ENCODE measurements around the gene PLA2G15.
A peak's percentile ranks its signal among the peaks of the same experiment; 100 is the strongest.

Gene PLA2G15, protein sequence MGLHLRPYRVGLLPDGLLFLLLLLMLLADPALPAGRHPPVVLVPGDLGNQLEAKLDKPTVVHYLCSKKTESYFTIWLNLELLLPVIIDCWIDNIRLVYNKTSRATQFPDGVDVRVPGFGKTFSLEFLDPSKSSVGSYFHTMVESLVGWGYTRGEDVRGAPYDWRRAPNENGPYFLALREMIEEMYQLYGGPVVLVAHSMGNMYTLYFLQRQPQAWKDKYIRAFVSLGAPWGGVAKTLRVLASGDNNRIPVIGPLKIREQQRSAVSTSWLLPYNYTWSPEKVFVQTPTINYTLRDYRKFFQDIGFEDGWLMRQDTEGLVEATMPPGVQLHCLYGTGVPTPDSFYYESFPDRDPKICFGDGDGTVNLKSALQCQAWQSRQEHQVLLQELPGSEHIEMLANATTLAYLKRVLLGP

DNA sequence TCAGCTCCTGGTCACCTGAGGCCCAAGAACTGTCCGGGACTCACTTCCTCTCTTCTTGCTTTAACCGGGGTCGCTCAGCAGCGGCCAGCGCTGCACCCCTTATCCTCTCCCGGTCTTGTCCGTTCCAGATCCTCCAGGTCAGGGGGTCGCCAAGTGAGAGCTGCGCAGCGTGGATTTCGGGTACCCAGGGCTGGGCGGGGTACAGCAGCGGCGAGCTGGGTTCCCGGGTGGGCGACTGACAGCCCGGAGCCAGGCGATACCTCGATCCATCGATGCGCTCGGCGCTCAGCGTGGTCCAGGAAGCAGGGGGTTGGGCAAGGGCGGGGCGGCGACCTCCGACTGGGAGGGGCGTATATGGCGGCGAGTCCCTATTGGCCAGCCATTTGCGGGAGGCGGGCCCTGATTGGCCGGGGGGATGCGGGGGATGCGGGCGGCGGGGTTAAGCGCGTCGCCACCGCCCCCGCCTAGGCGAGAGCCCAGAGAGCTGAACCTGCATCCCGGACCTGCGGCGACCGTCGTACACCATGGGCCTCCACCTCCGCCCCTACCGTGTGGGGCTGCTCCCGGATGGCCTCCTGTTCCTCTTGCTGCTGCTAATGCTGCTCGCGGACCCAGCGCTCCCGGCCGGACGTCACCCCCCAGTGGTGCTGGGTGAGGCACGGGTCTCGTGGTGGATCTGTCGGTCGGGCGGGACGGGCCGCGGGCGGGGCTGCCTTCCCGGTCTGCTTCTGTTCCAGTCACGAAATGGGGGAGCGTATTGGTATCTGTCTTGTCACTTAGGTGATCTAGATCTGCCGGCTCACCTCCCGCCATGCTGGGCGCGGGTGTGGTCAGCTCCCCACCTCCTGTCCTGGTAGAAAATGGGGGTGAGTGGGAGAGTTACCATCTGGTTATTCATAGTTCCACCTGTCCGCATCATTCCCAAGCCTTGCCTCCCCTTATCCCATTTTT, at the start of gene PLA2G15:
TSS of gene PLA2G15 (plus strand) at position 471 of the 951 bp plus-strand sequence. CDS start at position 525, 54 bp downstream.
- TF ChIP-seq, protein P1, sequence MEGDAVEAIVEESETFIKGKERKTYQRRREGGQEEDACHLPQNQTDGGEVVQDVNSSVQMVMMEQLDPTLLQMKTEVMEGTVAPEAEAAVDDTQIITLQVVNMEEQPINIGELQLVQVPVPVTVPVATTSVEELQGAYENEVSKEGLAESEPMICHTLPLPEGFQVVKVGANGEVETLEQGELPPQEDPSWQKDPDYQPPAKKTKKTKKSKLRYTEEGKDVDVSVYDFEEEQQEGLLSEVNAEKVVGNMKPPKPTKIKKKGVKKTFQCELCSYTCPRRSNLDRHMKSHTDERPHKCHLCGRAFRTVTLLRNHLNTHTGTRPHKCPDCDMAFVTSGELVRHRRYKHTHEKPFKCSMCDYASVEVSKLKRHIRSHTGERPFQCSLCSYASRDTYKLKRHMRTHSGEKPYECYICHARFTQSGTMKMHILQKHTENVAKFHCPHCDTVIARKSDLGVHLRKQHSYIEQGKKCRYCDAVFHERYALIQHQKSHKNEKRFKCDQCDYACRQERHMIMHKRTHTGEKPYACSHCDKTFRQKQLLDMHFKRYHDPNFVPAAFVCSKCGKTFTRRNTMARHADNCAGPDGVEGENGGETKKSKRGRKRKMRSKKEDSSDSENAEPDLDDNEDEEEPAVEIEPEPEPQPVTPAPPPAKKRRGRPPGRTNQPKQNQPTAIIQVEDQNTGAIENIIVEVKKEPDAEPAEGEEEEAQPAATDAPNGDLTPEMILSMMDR (IDR thresholded peaks at IDR 0.05; ENCODE audit: control extremely low read depth, extremely low read depth, low read depth, missing control alignments): no peak
- peak; percentile 98 for DNase-seq (ENCODE audit: extremely low spot score)
- CTCF ChIA-PET: interaction anchor here (0.8 to 7.6 kb wide), 7 partner anchors 9 to 144 kb away, joined by 3 to 101 read pairs (median 5); partner anchors contain the start of genes PRMT7, SLC7A6 and SLC7A6OS
- POLR2A ChIA-PET: interaction anchor here (0.7 kb wide), 2 partner anchors 13 to 176 kb away, joined by 3 to 4 read pairs; no protein-coding TSS in a partner anchor

DNA sequence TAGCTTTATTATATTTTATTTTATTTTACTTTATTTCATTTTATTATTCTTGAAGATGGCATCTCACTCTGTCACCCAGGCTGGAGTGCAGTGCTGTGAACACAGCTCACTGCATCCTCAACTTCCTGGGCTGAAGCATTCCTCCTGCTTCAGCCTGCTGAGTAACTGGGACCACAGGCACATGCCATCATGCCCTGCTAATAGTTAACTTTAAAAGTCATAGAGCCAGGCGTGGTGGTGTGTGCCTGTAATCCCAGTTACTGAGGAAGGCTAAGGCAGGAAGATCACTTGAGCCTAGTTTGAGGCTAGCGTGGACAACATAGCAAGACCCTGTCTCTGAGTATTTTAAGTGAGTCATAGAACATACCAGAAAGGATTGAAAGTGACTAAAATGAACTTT, 47.9 kb upstream of the PLA2G15 start:
- DNase-seq (ENCODE audit: extremely low spot score): no peak
- CTCF ChIA-PET: interaction anchor here (1.2 to 1.9 kb wide), 6 partner anchors 15 to 381 kb away, joined by 3 to 5 read pairs (median 4); no protein-coding TSS in a partner anchor
- TF ChIP-seq, protein P1 (IDR thresholded peaks at IDR 0.05; ENCODE audit: control extremely low read depth, extremely low read depth, low read depth, missing control alignments): no peak
- POLR2A ChIA-PET: no interaction called here

DNA sequence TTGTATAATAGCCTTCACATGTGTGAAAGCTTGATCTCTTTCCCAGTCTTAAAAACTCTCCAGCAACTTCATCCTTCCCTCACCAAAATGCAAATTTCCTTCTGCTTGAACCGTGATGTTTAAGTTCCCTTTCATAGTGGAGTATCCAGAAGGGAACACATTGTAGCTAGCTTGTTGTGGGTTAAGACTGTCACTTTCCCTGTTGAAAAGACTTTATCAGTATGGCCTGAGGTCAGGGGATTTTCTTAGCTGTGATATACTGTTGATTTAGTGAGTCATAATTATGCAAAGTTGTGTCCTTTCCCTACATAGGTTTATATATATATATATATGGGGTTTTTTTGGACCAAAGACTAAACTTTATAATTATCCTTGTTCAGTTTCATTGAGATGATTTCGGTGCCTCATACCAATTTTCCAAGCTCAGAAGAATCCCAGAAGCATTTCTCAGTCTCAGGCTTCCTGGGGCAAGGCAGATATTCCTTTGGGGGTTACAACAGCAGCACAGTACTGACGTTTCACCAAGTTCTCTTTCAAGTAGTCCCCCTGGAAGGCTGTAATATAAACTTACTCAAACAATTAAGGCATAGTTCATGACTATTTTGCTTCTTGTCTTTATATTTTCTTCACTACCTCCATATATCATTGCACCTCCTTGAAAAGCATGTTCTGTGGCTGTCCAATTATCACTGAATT, 44.9 kb upstream of the PLA2G15 start:
- POLR2A ChIA-PET: no interaction called here
- TF ChIP-seq, protein P1 (IDR thresholded peaks at IDR 0.05; ENCODE audit: control extremely low read depth, extremely low read depth, low read depth, missing control alignments): no peak
- CTCF ChIA-PET: interaction anchor here (0.7 to 1.5 kb wide), 4 partner anchors 13 to 61 kb away, joined by 3 read pairs; no protein-coding TSS in a partner anchor
- peak; percentile 28 for DNase-seq (ENCODE audit: extremely low spot score)

DNA sequence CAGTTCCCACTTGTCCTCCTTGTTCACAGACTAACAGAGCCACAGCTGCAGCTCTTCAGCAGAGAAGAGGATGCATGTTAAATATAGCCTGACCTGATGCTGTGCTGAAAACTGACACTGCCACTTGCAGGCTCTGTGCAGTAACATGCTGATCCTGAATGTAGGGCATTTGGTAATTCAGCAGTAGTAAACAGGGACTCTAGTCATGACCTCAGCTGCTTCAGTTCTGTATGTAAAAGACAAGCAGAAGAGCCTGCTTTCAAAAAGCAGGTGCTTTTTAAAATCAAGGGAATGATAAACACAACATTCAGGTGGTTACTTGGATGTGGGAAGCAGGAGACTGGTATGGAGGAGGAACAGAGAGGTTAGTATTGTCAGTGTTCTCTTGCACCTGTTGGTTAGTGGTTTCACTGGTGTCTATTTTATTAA, 43.1 kb upstream of the PLA2G15 start:
- TF ChIP-seq, protein P1 (IDR thresholded peaks at IDR 0.05; ENCODE audit: control extremely low read depth, extremely low read depth, low read depth, missing control alignments): peak; percentile 16
- POLR2A ChIA-PET: no interaction called here
- no peak for DNase-seq (ENCODE audit: extremely low spot score)
- CTCF ChIA-PET: interaction anchor here (1.3 kb wide), 1 partner anchor 107 kb away, joined by 5 read pairs; no protein-coding TSS in a partner anchor

DNA sequence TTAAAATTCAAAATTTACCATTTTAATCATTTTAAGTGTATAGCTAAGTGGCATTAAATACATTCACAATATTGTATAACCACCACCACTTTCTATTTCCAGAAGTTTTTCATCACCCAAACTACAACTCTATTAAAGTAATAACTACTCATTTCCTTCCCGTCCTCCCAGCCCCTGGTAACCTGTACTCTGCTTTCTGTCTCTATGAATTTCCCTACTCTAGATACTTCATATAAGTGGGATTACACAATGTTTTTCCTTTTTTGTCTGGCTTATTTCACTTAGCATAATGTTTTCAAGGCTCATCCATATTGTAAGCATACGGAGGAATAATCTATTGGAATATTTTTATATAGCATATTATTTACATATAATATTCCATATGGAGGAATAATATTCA, 38.9 kb upstream of the PLA2G15 start:
- DNase-seq (ENCODE audit: extremely low spot score): no peak
- TF ChIP-seq, protein P1 (IDR thresholded peaks at IDR 0.05; ENCODE audit: control extremely low read depth, extremely low read depth, low read depth, missing control alignments): no peak
- CTCF ChIA-PET: interaction anchor here (0.7 to 1.7 kb wide), 4 partner anchors 22 to 141 kb away, joined by 3 to 4 read pairs (median 3); no protein-coding TSS in a partner anchor
- POLR2A ChIA-PET: no interaction called here

All from GM10248 (cell line).